SU-DHL-6 (cell line): ENCODE measurements around the gene SLC7A9.

Source experiments
- CTCF ChIP-seq: fragments of 200-600 bp; sonication (generic); IDR thresholded peaks from one replicate; pipeline ENCODE4 v1.5.1; 2017; ENCODE audit warnings: antibody characterized with exemption, mild to moderate bottlenecking, low read length, moderate library complexity; ENCODE audit not compliant: insufficient read depth, poor library complexity, severe bottlenecking
- EZH2phosphoT487 ChIP-seq: fragments of 200-600 bp; sonication (generic), shearing (Covaris generic); conservative IDR thresholded peaks from 2 replicates; pipeline ENCODE4 v1.6.1; 2018; ENCODE audit warnings: mild to moderate bottlenecking, antibody characterized with exemption, low read length, moderate library complexity, mixed read lengths

GRCh38 chr19:32824191-32824751 is 45.3 kb downstream of the SLC7A9 start:
- TF ChIP-seq CTCF (no peak), EZH2phosphoT487 (no peak)
